H1 (cell line): ENCODE results near the gene NSG2. TPM values are rescaled to one million over a fixed set of nuclear protein-coding genes. Genes with fewer than 3 reads are reported as not detected.

ENCODE experiments used
- ASH2L ChIP-seq: fragments of 200-600, 300-600 bp; sonication (generic); IDR thresholded peaks from one replicate; pipeline ENCODE4 v1.7.1; 2017; ENCODE audit warnings: low read length
- CHD7 ChIP-seq: fragments of 300-600 bp; sonication (generic); IDR thresholded peaks from 2 replicates; pipeline ENCODE4 v1.7.1; 2012; ENCODE audit warnings: low read length, moderate library complexity, mild to moderate bottlenecking, inconsistent platforms; ENCODE audit not compliant: insufficient replicate concordance
- EGR1 ChIP-seq: IDR thresholded peaks from 2 replicates; pipeline ENCODE4 v1.6.1; 2011; ENCODE audit warnings: low read depth, low read length, borderline replicate concordance
- GTF2F1 ChIP-seq: IDR thresholded peaks from 2 replicates; pipeline ENCODE4 v1.6.1; 2012; ENCODE audit warnings: low read depth, low read length, improper control_type of control experiment, borderline replicate concordance
- KDM1A ChIP-seq: fragments of 200-600, 300-600 bp; sonication (generic); IDR thresholded peaks from 2 replicates; pipeline ENCODE4 v1.7.1; 2016; ENCODE audit warnings: mild to moderate bottlenecking, low read length, borderline replicate concordance
- POU5F1 ChIP-seq: IDR thresholded peaks from 2 replicates; pipeline ENCODE4 v1.6.1; 2011; ENCODE audit warnings: low read depth, mild to moderate bottlenecking, low read length, moderate library complexity
- RFX5 ChIP-seq: IDR thresholded peaks from 2 replicates; pipeline ENCODE4 v1.6.1; 2011; ENCODE audit warnings: low read depth, low read length, improper control_type of control experiment, borderline replicate concordance
- RXRA ChIP-seq: IDR thresholded peaks from 2 replicates; pipeline ENCODE4 v1.6.1; 2011; ENCODE audit warnings: low read depth, mild to moderate bottlenecking, low read length, moderate library complexity; ENCODE audit not compliant: insufficient read depth
- SIN3A ChIP-seq, 2 experiments: IDR thresholded peaks in 1 of 2; conservative IDR thresholded peaks in 1 of 2; 2 replicates each; pipeline ENCODE4 v1.6.1; 2011 to 2012; ENCODE audit warnings: low read length in 2 of 2, improper control_type of control experiment in 1 of 2, low read depth in 1 of 2, mild to moderate bottlenecking in 1 of 2
- SP4 ChIP-seq: IDR thresholded peaks from 2 replicates; pipeline ENCODE4 v1.6.1; 2012; ENCODE audit warnings: low read length, inconsistent platforms
- TAF7 ChIP-seq: optimal IDR thresholded peaks from 2 replicates; pipeline ENCODE3; 2011; ENCODE audit warnings: low read depth, mild to moderate bottlenecking, inconsistent platforms, low read length, moderate library complexity, borderline replicate concordance
- TBP ChIP-seq: IDR thresholded peaks from 2 replicates; pipeline ENCODE4 v1.6.1; 2011; ENCODE audit warnings: low read depth, low read length, improper control_type of control experiment
- polyA plus RNA-seq, 7 experiments: library from polyadenylated mRNA; depleted of rRNA in 3 of 7; stranded (reverse) in 5 of 7; unstranded in 2 of 7; fragments of >200 nt in 5 of 7; fragments of 200-250 nt in 2 of 7; gene quantifications; 1 replicate in 5 of 7; 2 replicates in 1 of 7; 4 replicates in 1 of 7; pipeline versions ENCODE4 v1.2.1 to v1.2.3, GENCODE V29; 2011 to 2013; ENCODE audit warnings: missing spikeins in 2 of 7, mixed read lengths in 2 of 7
- total RNA-seq: library from RNA; stranded (reverse); fragmentation: NEBNext Ultra II Directional; extraction: Animal tissue kit (Norgen Biotek cat#: 25700); gene quantifications from 2 replicates; pipeline ENCODE4 v1.2.1, GENCODE V29; 2021

Gene NSG2
- total and polyA plus RNA-seq, 2 of the 8 experiments (the other 6 are each of a cell fraction or from before 2014, with no cell fraction given), result 0.56 to 0.78 TPM

GRCh38 chr5:174154559-174154958 lies 109.1 kb downstream of the NSG2 start (continued):
- TF ChIP-seq CHD7, result no peak
- no peak for TF ChIP-seq ASH2L
- TF ChIP-seq RFX5, result no peak
- TF ChIP-seq SIN3A (conservative IDR thresholded peaks at IDR 0.05 in 1 of 2, IDR thresholded peaks at IDR 0.05 in 1 of 2; ENCODE audit: low read depth in 1 of 2, low read length in 2 of 2), result no peak
- no peak for TF ChIP-seq RXRA
- TF ChIP-seq TBP, result no peak
- TF ChIP-seq TAF7, result no peak
- TF ChIP-seq KDM1A, result no peak
- TF ChIP-seq GTF2F1, result no peak
- TF ChIP-seq EGR1, result no peak
- no peak for TF ChIP-seq SP4
- TF ChIP-seq POU5F1, result no peak
- TF ChIP-seq, all 59 proteins: peak for 0
